Panc1 (cell line): Measurements from ENCODE around the gene FAM110C.

Source experiments
- REST ChIP-seq, 2 experiments: IDR thresholded peaks; 2 replicates each; pipeline ENCODE4 v1.6.1; 2011 to 2012; ENCODE audit warnings: low read depth in 2 of 2, control low read depth in 1 of 2, low read length in 1 of 2, mild to moderate bottlenecking in 1 of 2, moderate library complexity in 1 of 2; ENCODE audit not compliant: insufficient read depth in 1 of 2
- TF ChIP-seq, protein P1 (sequence below): fragments of 450-650 bp; IDR thresholded peaks from 2 replicates; pipeline ENCODE4 v1.5.1; 2017; ENCODE audit warnings: mild to moderate bottlenecking

- TF ChIP-seq, protein P1, sequence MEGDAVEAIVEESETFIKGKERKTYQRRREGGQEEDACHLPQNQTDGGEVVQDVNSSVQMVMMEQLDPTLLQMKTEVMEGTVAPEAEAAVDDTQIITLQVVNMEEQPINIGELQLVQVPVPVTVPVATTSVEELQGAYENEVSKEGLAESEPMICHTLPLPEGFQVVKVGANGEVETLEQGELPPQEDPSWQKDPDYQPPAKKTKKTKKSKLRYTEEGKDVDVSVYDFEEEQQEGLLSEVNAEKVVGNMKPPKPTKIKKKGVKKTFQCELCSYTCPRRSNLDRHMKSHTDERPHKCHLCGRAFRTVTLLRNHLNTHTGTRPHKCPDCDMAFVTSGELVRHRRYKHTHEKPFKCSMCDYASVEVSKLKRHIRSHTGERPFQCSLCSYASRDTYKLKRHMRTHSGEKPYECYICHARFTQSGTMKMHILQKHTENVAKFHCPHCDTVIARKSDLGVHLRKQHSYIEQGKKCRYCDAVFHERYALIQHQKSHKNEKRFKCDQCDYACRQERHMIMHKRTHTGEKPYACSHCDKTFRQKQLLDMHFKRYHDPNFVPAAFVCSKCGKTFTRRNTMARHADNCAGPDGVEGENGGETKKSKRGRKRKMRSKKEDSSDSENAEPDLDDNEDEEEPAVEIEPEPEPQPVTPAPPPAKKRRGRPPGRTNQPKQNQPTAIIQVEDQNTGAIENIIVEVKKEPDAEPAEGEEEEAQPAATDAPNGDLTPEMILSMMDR = no peak
- no peak for TF ChIP-seq REST (IDR thresholded peaks at IDR 0.05; ENCODE audit: insufficient read depth in 1 of 2, low read depth in 2 of 2, low read length in 1 of 2)
These were observed 5.3 kb upstream of the FAM110C start for GRCh38 chr2:51613-52012.
